ENCODE results near the gene GREM1. TPM values are rescaled to one million over a fixed set of nuclear protein-coding genes. Genes with fewer than 3 reads are reported as not detected.

The GREM1 gene
- total RNA-seq, 1 experiment from 2014 or later, result 1.1 TPM

GRCh38 chr15:32674681-32675080, 43.1 kb upstream of the GREM1 start:
- no peak overlapping the region for H3K4me3 Mint-ChIP-seq
- H2BK120ac ChIP-seq (ENCODE audit: low read depth, low read length, poor library complexity, severe bottlenecking), result no peak overlapping the region
- no peak overlapping the region for H3T11ph ChIP-seq (ENCODE audit: low read length)
- H4K20me1 ChIP-seq (ENCODE audit: control insufficient read depth, insufficient read depth, insufficient read length), result no peaks in the 10 kb centered on the region
- H3K14ac ChIP-seq (ENCODE audit: insufficient read depth, low read length), result no peak overlapping the region
- peaks cover 2% of the 10 kb centered on the region; the same call in 1 of the 2 replicates for H3K4me1 ChIP-seq (ENCODE audit: insufficient read depth, low read length)
- no peaks in the 10 kb centered on the region for H3K36me3 Mint-ChIP-seq (ENCODE audit: insufficient read depth in 1 of 3, low read depth in 3 of 3)
- no peak overlapping the region for H3K18ac ChIP-seq (ENCODE audit: insufficient read length, low read depth, low read length)
- no peak overlapping the region for H4K5ac ChIP-seq (ENCODE audit: insufficient read length, low read depth, low read length)
- no peaks in the 10 kb centered on the region for H3K27me3 ChIP-seq (ENCODE audit: insufficient read depth, low read length)
- no peak overlapping the region; a peak in 1 of 7 replicates for H3K27ac Mint-ChIP-seq
- no peak overlapping the region for H3K56ac ChIP-seq (ENCODE audit: insufficient read length, low read depth, low read length)
- H3K79me1 ChIP-seq (ENCODE audit: insufficient read depth, low read depth, low read length, poor library complexity, severe bottlenecking), result no peaks in the 10 kb centered on the region
- no peak overlapping the region for H2BK15ac ChIP-seq (ENCODE audit: low read depth, low read length)
- H3K27ac ChIP-seq (ENCODE audit: insufficient read length, low read depth, low read length), result no peak overlapping the region
- no CpG with 5 or more reads among the region's 2 CpGs for WGBS (ENCODE audit: extremely low coverage, insufficient read length, low lambda C conversion rate)
- H3K4ac ChIP-seq (ENCODE audit: low read depth, low read length), result no peak overlapping the region
- no peaks in the 10 kb centered on the region for H3K23me2 ChIP-seq (ENCODE audit: insufficient read length, low read depth, low read length, poor library complexity, severe bottlenecking)
- no peak overlapping the region for H2BK20ac ChIP-seq (ENCODE audit: low read depth, low read length, poor library complexity, severe bottlenecking)
- H3K27me3 Mint-ChIP-seq (ENCODE audit: low read depth), result no peaks in the 10 kb centered on the region; the same call in none of the 2 replicates
- H3K4me1 Mint-ChIP-seq, result peaks cover 29 to 32% of the 10 kb centered on the region in 2 experiments
- no peak for TF ChIP-seq CTCF (conservative IDR thresholded peaks at IDR 0.05)
- H3K23ac ChIP-seq (ENCODE audit: insufficient read length, low read depth, low read length), result no peak overlapping the region
- DNase-seq, result no peak
- H2AFZ ChIP-seq (ENCODE audit: low read length), result no peak overlapping the region
- H2BK5ac ChIP-seq (ENCODE audit: insufficient read length, low read length), result no peak overlapping the region
- no peak overlapping the region for H3K9ac ChIP-seq (ENCODE audit: extremely low read depth, insufficient read length, low read length)
- no peak overlapping the region for H3K4me2 ChIP-seq (ENCODE audit: insufficient read depth, insufficient read length, low read length)
- H3K9me3 Mint-ChIP-seq, result no peaks in the 10 kb centered on the region
- no peaks in the 10 kb centered on the region for H3K79me2 ChIP-seq (ENCODE audit: insufficient read depth, low read length)
- no peak overlapping the region for H2BK12ac ChIP-seq (ENCODE audit: insufficient read length, low read depth, low read length)
- H2AK5ac ChIP-seq (ENCODE audit: insufficient read length, low read length), result no peak overlapping the region
- no peaks in the 10 kb centered on the region for H3K9me3 ChIP-seq (ENCODE audit: control insufficient read depth, low read depth, low read length)
- no peak overlapping the region for H4K8ac ChIP-seq (replicated peaks; ENCODE audit: insufficient read length, low read depth, low read length)
- H4K91ac ChIP-seq (ENCODE audit: insufficient read length, low read depth, low read length), result no peak overlapping the region

Data from H9 (cell line).